GM19099 (cell line): ENCODE results near the gene NDUFAF8.

Source experiments
- POLR2A ChIP-seq: IDR thresholded peaks from 3 replicates; pipeline ENCODE4 v1.6.1; 2011; ENCODE audit warnings: low read depth; ENCODE audit not compliant: insufficient read length; ENCODE audit errors: extremely low read depth

Gene NDUFAF8

DNA sequence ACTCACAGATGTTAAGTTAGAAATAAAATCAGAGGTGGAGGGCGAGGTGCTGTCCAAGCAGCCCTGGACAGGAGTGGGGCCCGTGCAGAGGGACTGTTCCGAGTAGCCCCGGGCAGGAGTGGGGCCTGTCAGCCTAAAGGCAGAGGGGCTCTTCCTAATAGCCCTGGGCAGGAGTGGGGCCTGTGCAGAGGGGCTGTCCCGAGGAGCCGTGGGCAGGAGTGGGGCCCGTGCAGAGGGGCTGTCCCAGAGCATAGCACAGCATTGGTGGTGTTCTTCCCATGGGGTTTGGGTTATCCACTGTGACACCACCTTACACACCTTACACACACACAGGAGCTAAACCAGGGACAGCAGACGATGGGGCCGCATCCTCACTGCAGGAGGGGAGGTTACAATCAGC is 26.8 kb upstream of the NDUFAF8 start:
- no peak for TF ChIP-seq POLR2A

DNA sequence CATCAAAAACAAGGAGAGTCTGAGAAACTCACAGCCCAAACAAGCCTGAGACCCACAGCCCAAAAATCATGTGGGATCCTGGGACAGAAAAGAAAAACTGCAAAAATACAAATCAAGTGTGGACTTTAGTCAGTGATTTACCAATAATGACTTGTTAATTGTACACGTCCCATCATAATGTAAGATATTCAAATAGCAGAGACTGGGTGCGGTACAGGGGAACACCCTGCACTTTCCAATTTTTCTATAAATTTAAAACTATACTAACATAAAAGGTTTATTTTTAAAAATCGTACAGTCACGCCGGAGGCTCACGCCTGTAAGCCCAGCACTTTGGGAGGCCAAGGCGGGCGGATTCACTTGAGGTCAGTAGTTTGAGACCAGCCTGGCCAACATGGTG is 25.1 kb upstream of the NDUFAF8 start:
- no peak for TF ChIP-seq POLR2A

DNA sequence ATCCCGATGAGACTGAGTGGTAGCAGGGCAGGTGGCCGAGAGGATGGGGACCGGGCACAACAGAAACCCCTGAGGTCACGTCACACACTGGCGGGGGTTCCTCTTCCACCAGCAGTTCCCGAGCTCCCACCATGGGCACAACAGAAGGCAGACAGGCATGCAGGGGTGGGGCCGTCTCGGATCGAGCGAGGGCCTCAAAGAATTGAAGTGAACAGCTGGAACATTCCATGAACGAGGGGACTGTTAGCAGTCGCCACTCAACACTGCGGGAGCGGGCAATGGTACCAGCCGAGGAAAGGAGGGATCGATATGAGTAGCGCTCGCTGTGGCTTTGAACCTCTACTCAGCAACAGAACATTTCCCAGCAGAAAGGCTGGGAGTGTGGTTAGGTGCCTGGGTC is 21.6 kb upstream of the NDUFAF8 start:
- TF ChIP-seq POLR2A: no peak

DNA sequence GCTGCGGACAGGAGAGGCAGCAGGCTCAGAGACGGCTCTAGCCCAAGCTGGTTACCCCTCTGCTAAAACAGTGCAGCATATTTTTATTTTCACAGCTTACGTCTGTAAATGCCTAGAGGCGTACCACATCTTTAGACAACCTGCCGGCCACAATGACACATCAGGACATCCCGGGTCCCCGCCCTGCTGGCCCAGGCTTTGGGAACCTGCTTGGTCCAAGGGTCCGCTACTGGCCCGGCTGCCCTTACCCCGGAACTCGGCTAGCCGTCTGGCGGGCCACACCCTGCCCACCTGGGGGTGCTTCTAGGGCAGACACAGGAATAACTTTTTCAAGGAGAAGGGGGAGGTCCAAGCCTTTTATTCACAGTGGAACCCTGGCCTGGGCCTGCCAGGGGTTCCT is 20.7 kb upstream of the NDUFAF8 start:
- no peak for TF ChIP-seq POLR2A

DNA sequence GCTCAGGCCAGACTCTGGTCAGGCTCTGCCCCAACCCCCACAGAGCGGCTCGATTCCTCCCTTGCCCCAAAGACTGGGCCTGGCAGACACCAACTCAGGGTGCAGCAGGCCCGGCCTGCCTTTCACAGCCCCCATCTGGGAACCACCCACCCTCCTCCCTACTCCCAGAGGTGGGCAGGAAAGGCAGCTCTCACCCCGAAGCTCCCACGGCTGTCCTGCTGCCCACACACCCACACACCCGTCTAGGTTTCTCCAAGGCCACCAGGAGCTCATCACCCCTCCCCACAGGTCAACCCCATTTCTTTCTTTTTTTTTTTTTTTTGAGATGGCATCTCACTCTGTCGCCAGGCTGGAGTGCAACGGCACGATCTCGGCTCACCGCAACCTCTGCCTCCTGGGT is 20.1 kb upstream of the NDUFAF8 start:
- TF ChIP-seq POLR2A: no peak

DNA sequence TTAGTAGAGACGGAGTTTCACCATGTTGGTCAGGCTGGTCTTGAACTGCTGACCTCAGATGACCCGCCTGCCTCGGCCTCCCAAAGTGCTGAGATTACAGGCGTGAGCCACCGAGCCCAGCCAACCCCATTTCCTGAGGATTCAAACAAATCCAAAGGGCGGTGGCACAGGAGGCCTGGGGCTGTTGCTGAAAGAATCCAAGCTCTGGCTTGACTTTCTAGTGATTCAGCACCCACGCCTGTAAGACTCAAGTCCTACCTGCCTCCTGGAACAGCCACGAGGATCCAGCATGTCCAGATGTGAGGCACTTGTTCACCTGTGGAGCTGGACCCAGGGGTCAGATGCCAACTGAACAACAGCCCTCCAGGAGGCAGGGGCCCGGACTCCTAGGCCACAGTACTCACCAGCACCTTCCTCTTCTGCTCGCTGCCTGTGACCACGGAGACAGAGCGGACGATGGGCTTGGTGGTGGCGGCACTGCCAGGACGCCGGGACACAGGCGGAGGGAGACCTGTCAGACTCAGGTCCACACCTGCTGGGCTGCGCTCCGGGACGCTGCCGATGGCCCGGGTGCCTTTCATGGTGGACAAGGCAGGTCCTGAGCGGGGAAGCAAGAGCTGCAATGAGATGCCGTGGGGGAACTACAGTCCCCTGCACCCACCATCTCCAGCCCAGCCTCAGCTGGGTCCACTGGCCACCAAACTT is 19.5 kb upstream of the NDUFAF8 start:
- no peak for TF ChIP-seq POLR2A

DNA sequence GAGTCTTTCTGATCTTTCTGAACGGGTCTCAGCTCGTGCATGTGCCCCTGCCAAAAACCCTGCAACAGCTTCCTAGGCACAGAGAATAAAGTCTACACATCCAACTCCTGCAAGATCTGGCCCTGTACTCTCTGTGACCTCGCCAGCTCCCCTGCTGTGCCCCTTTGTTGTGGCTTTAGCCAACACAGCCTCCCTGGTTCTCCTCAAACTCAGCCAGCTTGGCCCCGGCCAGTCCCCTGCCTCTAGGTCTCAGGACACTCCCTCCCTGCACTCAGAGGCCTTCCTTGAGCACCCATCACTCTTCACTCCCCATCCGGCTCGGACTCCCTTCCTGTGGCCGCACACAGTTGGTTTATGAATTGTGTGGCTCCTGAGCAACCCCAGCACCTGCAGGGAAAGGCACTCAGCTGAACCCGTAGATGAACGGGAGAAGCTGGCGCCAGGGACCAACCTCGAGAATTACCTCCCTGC is 17.7 kb upstream of the NDUFAF8 start:
- no peak for TF ChIP-seq POLR2A

DNA sequence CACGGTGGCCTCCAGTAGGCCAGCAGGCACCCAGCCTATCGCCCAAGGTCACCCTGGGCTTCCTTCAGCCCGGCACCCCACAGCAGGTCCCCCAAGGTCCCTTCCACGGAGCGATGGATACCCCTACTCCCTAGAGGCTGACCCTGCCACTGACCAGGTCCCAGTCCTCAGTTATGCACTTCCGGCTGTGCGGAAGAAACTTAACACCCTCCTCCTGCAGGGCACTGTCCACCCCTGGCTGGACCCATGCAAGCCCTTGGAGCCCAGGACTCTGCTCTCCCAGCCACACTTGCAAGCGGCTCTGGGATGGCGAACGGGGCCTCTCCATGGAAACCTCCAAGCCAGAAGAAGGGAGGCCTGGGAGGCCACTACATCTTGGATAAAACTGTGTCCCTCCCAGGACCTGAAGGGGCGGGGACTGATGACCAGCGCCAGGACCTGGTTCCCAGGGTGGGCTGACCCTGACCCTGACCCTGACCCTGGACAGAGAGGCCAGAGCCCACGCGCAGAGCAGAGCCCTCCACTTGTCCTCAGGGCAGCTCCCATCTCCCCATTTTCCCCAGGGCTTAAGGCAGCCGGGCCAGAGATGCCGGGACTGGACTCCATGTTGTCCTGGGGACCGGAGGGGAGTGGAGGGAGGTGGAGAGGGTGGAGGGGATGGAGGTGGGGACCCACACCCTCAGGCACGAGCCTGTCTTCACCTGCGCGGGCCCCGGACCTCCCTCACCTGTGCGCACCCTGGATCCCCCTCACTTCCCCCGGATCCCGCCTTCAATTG is 17.1 kb upstream of the NDUFAF8 start:
- no peak for TF ChIP-seq POLR2A

DNA sequence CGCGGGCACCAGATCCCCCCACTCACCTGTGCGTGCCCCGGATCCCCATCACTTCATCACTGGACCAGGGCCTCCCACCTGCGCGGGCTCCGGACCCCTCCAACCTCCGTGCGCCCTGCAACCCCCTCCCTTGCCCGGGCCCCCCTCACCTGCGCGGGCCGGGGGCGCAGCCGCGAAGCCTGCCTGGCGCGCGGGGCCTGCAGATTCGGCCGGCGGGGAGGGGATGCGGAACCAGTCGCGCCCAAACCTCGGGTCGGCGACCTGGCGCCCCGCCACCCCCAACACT is 16.6 kb upstream of the NDUFAF8 start:
- no peak for TF ChIP-seq POLR2A

DNA sequence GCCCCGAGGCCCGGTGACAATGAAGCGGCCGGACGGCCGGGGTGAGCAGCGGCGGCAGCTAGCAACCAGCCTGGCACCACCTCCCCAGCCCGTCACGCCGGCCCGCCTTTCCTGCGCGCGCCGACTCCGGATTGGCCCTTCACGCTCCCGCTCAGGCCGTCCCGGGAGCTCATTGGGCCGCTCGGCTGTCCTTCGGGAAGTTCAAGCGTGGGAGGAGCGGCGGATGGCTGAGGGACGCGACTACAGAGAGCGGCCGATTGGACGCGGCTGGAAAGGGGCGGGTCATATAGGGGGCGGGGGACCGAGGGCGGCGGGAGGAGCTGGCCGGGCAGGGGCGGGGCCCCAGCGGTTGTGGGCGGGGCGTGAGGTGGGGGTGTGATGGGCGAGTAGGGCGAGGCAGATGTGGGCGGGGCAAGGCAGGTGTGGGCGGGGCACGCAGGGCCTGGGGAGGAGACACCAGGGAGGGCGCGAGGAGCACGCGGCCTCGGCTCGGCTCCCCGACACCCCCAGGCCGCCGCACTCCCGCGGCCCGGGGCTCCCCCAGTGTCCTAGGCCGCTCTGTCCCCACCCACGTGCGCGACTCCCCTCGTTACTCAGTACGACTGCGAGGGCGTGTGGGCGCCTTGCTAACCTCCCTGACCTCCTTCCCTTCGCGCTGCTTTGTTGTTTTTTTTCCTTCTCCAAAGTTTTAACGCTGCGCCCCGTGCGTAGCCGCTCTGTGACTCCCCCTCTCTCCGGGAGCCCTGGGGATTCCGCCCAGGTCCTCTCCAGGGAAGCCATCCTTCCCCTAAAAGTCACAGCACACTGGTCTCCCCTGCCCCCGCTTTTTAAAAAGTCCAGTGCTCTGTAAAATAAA is 16.0 kb upstream of the NDUFAF8 start, which contains the start of gene CEP131:
TSS of gene CEP131 (minus strand) at position 60 of the 856 bp plus-strand sequence. CDS start 2,909 bp downstream, outside the sequence.
- TF ChIP-seq POLR2A: peak; percentile 60

DNA sequence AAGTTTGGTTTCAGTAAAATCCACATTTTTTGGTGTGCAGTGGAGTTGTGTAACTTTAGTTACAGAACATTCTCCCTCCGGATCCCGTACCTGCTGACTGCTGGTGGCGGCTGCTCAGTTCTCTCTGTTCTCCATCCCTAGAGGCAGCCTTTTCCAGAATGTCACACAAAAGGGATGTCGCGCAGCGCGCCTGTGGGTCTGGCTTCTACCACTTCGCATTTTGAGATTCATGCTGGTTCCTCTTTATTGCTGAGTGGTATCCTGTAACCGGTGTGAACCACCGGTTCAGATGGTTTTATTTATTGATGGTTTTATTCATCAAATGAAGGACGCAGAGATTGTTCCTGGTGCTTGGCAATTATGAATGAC is 15.4 kb upstream of the NDUFAF8 start:
- TF ChIP-seq POLR2A: no peak

DNA sequence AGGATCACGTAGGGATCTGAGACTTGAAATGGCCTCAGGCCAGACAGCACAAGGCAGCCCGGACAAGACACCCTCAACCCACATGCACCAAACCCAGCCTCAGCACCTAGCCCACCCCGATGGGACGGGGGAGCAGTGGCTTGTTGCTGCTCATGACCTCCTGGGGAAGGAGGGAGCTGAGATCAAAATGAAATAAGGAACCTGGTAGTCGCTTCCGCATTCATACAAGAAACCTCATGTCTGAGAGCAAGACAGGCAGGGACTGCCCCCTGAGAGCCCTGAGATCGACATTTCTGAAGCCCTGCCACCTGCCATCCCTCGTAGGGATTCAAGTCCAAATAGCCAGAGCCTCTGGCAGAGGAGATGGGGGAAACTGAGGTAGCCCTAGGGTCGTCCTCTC is 10.7 kb upstream of the NDUFAF8 start:
- TF ChIP-seq POLR2A: no peak

DNA sequence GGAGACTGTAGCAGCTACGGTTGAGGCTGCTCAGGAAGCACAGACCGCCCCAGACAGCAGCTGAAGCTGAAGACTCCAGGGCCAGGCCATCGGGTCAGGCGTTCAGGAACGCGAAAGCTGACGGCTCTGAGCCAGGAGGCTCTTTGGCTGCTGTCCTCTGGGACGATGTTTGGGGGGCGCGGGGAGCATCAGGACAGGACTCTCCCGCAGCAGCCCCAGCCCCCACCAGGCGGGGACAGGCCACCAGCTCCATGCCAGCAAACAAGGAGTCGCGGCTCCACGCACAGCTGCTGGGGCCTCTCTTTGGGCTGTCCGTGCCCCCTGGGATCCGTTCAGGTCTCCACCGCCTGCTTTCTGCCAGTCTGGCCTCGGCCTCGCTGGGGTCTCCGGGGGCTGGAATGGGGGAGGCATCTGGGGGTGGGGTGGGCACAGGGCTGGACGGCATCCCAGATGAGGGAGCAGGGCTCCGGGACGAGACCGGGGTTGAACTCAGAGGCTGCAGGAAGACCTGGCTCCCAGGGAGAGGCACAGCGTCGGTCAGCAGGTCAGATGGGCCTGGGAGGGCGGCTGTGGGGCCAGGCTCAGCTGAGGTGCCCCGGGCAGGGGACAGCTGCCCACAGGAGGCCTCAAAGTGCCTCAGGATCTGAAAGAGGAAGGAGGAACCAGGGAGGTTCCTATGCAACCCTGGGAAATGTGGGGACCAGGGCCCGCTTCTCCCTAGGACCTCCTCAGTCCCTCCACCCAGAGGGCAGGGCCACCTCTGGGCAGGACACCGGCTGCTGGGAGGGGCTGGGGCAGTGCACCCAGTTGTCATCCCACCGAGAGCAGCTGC is 10.1 kb upstream of the NDUFAF8 start:
- no peak for TF ChIP-seq POLR2A

DNA sequence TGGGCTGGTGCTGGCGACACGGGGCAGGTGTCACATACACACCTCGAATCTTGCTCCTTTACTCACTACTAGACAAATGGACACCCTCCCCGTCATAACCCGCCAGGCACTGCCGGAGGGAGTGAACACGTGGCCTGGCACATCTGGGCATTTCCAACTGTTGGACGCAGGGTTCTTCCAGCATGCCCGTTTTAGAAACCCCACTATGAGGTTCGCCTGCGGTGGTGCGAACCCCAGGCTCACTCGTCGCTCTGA is 9.5 kb upstream of the NDUFAF8 start:
- no peak for TF ChIP-seq POLR2A
